ENCODE measurements around the gene CEP295NL.

The CEP295NL gene

GRCh38 chr17:78898075-78898836 is 4.7 kb downstream of the CEP295NL start:
- no peak for FAIRE-seq
- no peak for DNase-seq (ENCODE audit: insufficient read length, low spot score)
- TF ChIP-seq POLR2AphosphoS5 (IDR thresholded peaks at IDR 0.05; ENCODE audit: low read depth, low read length) (no peak), SPI1 (IDR thresholded peaks at IDR 0.05; ENCODE audit: low read depth, low read length) (no peak), PAX5 (IDR thresholded peaks at IDR 0.05; ENCODE audit: insufficient read depth, low read length, severe bottlenecking) (no peak), POU2F2 (IDR thresholded peaks at IDR 0.05; ENCODE audit: low read depth, low read length) (no peak), POLR2A (IDR thresholded peaks at IDR 0.05; ENCODE audit: low read depth, low read length) (no peak), TAF1 (IDR thresholded peaks at IDR 0.05; ENCODE audit: low read depth, low read length) (no peak)

DNA sequence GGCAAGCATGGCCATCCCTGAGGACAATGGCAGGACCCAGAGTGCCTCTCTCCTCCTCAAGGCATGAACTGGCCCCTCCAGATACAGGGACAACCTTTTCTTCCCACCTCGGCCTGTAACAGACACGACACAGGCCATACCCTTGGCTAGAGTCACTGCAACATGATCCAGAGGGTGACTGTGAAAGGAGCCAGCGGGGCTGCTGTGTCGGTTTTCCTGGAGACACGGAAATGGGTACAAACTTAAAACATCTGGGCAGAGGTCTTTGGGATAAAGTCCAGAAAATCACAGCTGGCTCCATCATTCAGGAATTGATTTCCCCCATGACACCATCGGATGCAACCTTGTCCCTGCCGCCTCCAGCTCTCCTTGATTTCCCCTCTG is 5.3 kb downstream of the CEP295NL start:
- DNase-seq (ENCODE audit: insufficient read length, low spot score) (no peak), FAIRE-seq (no peak)
- TF ChIP-seq SPI1 (IDR thresholded peaks at IDR 0.05; ENCODE audit: low read depth, low read length) (no peak), TAF1 (IDR thresholded peaks at IDR 0.05; ENCODE audit: low read depth, low read length) (no peak), POLR2AphosphoS5 (IDR thresholded peaks at IDR 0.05; ENCODE audit: low read depth, low read length) (no peak), POU2F2 (IDR thresholded peaks at IDR 0.05; ENCODE audit: low read depth, low read length) (no peak), POLR2A (IDR thresholded peaks at IDR 0.05; ENCODE audit: low read depth, low read length) (no peak), PAX5 (IDR thresholded peaks at IDR 0.05; ENCODE audit: insufficient read depth, low read length, severe bottlenecking) (no peak)

DNA sequence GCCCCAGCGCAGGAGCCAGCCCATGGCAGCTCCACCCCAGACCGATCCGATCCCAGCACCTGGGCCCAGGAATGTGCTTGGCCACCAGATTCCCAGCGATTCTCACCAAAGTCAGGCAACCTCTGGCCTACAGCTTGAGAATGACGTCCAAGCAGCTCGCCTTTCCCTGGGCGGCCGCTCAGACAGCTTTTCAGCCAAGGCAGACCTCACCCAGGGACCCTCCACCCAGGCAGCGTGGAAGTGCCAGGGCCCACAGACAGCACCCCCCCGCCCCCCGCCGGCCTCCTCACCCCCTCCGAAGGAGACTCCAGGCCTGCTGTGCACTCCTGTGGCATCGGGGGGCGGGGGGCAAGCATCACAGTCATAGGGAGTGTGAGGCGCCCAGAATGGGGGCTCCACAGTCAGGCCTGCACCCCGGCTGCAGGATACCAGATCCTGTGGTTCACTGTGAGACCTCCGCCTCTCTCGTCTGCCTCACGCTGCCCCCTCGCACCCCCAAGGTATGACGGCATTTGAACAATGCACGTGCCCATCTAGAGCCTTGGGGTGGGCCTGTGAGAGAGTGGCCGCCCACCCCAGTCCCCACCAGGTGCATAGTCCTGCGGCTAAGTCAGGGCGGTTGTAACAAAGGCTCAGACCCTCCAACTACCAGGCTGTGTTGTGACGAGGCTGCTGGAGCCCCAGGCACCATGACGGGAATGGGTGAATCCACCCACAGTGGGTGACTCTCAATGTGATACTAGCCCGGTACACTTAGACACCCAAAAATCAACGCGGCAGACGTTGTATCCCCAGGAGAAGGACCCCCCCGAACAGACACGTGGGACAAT is 6.0 kb downstream of the CEP295NL start:
- no peak for TF ChIP-seq POU2F2 (IDR thresholded peaks at IDR 0.05; ENCODE audit: low read depth, low read length)
- TF ChIP-seq PAX5 (IDR thresholded peaks at IDR 0.05; ENCODE audit: insufficient read depth, low read length, severe bottlenecking), result no peak
- no peak for TF ChIP-seq POLR2A (IDR thresholded peaks at IDR 0.05; ENCODE audit: low read depth, low read length)
- no peak for TF ChIP-seq SPI1 (IDR thresholded peaks at IDR 0.05; ENCODE audit: low read depth, low read length)
- TF ChIP-seq TAF1 (IDR thresholded peaks at IDR 0.05; ENCODE audit: low read depth, low read length), result no peak
- no peak for TF ChIP-seq POLR2AphosphoS5 (IDR thresholded peaks at IDR 0.05; ENCODE audit: low read depth, low read length)
- no peak for FAIRE-seq
- DNase-seq (ENCODE audit: insufficient read length, low spot score), result no peak

DNA sequence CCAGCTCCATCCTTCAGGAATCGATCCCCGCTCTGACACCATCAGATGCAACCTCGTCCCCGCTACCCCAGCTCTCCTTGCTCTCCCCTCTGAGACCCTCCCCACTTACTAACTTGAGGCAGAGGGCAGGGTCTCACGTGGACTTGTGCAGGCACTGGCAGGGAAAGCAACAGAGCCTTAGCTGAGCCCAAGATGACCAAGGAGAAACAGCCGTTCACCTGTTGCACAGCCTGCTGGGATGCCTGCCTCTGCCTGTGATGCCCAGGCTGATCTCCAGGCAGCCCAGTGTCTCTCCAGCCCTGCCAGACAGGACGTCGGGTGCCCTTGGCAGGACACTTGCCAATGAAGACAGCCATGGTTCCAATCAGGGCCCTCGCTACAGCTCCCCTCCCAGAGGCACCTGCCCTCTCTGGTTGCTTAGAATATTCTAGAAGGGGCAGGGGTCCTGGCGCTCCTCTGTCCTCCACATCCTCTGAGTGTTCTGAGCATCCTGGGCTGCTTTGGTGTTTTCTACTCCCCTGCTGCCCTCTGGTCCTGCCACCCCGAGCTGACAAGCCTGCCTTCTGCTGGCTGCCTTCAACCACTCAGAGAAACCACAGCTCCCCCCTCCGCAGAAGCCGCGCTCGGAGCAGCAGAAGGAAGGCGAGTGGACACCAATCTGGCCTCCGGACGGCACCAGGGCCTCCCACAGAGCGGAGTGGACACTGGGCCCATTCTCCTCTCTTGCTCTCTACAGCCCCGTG is 6.7 kb downstream of the CEP295NL start:
- no peak for TF ChIP-seq SPI1 (IDR thresholded peaks at IDR 0.05; ENCODE audit: low read depth, low read length)
- no peak for TF ChIP-seq TAF1 (IDR thresholded peaks at IDR 0.05; ENCODE audit: low read depth, low read length)
- TF ChIP-seq PAX5 (IDR thresholded peaks at IDR 0.05; ENCODE audit: insufficient read depth, low read length, severe bottlenecking), result no peak
- TF ChIP-seq POLR2A (IDR thresholded peaks at IDR 0.05; ENCODE audit: low read depth, low read length), result no peak
- TF ChIP-seq POLR2AphosphoS5 (IDR thresholded peaks at IDR 0.05; ENCODE audit: low read depth, low read length), result no peak
- TF ChIP-seq POU2F2 (IDR thresholded peaks at IDR 0.05; ENCODE audit: low read depth, low read length), result no peak
- no peak for DNase-seq (ENCODE audit: insufficient read length, low spot score)
- FAIRE-seq, result no peak

- DNase-seq (ENCODE audit: insufficient read length, low spot score) (no peak), FAIRE-seq (no peak)
Observed at GRCh38 chr17:78895322-78895721, 7.7 kb downstream of the CEP295NL start.

DNA sequence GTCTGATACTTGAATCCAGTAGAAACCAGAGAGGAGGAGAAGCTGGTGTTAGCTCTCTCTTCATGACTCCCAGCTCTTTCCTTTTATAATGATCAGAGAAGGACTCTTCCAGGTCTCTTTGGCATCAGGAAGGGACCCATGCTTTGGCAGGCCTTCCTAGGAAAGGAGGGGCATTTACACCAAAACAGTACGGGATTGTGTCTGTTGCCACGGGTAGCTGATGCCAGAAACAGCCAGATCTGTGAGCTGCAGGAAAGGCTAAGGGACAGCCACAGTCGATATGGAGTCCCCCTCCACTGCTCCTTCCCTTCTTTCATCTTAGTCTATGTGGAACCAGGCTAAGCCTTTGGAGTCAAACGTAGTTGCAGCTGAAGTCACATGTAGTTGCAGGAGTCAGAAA is 9.3 kb downstream of the CEP295NL start:
- no peak for DNase-seq (ENCODE audit: insufficient read length, low spot score)
- TF ChIP-seq SPI1 (IDR thresholded peaks at IDR 0.05; ENCODE audit: low read depth, low read length) (no peak), PAX5 (IDR thresholded peaks at IDR 0.05; ENCODE audit: insufficient read depth, low read length, severe bottlenecking) (no peak), POLR2AphosphoS5 (IDR thresholded peaks at IDR 0.05; ENCODE audit: low read depth, low read length) (no peak), POU2F2 (IDR thresholded peaks at IDR 0.05; ENCODE audit: low read depth, low read length) (no peak), TAF1 (IDR thresholded peaks at IDR 0.05; ENCODE audit: low read depth, low read length) (no peak), POLR2A (IDR thresholded peaks at IDR 0.05; ENCODE audit: low read depth, low read length) (no peak)
- FAIRE-seq, result no peak

More at GRCh38 chr17:78895322-78895721, 7.7 kb downstream of the CEP295NL start:
- TF ChIP-seq PAX5 (IDR thresholded peaks at IDR 0.05; ENCODE audit: insufficient read depth, low read length, severe bottlenecking) (no peak), SPI1 (IDR thresholded peaks at IDR 0.05; ENCODE audit: low read depth, low read length) (no peak), POLR2AphosphoS5 (IDR thresholded peaks at IDR 0.05; ENCODE audit: low read depth, low read length) (no peak), POLR2A (IDR thresholded peaks at IDR 0.05; ENCODE audit: low read depth, low read length) (no peak), TAF1 (IDR thresholded peaks at IDR 0.05; ENCODE audit: low read depth, low read length) (no peak), POU2F2 (IDR thresholded peaks at IDR 0.05; ENCODE audit: low read depth, low read length) (no peak)

GRCh38 chr17:78892936-78893379 is 10.0 kb downstream of the CEP295NL start:
- TF ChIP-seq TAF1 (IDR thresholded peaks at IDR 0.05; ENCODE audit: low read depth, low read length) (no peak), POLR2AphosphoS5 (IDR thresholded peaks at IDR 0.05; ENCODE audit: low read depth, low read length) (no peak), SPI1 (IDR thresholded peaks at IDR 0.05; ENCODE audit: low read depth, low read length) (peak; percentile 44; the same call in 1 of the 2 replicates), POU2F2 (IDR thresholded peaks at IDR 0.05; ENCODE audit: low read depth, low read length) (no peak), PAX5 (IDR thresholded peaks at IDR 0.05; ENCODE audit: insufficient read depth, low read length, severe bottlenecking) (no peak), POLR2A (IDR thresholded peaks at IDR 0.05; ENCODE audit: low read depth, low read length) (no peak)
- no peak for FAIRE-seq

DNA sequence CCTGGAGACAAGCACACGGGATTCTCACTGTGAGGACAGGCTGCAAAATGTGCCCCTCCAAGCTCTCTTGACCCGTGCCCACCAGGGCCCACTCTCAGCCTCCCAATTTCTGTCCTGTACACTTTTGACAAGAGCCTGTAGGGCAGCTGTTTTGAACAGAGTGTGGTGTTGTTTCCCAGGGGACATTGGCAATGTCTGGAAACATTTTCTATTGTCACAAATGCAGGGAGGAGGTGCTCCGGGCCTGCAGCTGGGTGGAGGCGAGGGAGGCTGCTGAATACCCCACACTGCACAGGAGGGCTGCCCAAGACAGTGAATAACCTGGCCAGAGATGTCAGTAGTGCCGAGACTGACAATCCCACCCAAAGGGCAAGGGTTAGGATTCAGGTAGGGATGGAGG is 10.5 kb downstream of the CEP295NL start:
- FAIRE-seq (no peak), DNase-seq (ENCODE audit: insufficient read length, low spot score) (no peak)
- TF ChIP-seq PAX5 (IDR thresholded peaks at IDR 0.05; ENCODE audit: insufficient read depth, low read length, severe bottlenecking) (no peak), SPI1 (IDR thresholded peaks at IDR 0.05; ENCODE audit: low read depth, low read length) (no peak), POU2F2 (IDR thresholded peaks at IDR 0.05; ENCODE audit: low read depth, low read length) (no peak), POLR2A (IDR thresholded peaks at IDR 0.05; ENCODE audit: low read depth, low read length) (no peak), TAF1 (IDR thresholded peaks at IDR 0.05; ENCODE audit: low read depth, low read length) (no peak), POLR2AphosphoS5 (IDR thresholded peaks at IDR 0.05; ENCODE audit: low read depth, low read length) (no peak)

More at GRCh38 chr17:78892936-78893379, 10.0 kb downstream of the CEP295NL start:
- no peak for DNase-seq (ENCODE audit: insufficient read length, low spot score)
